Stimulated activated CD4-positive, alpha-beta T cell treated with anti-CD3 and anti-CD28 coated beads, Interleukin-4, amount 100 ng/mL, for 1 hour (primary cell): ENCODE results near the gene FNBP1L.

Experiments used
- DNase-seq: peaks from one replicate; pipeline ENCODE4 v3.0.0-alpha.2; 2020

Gene FNBP1L

GRCh38 chr1:93447481-93448291, at the start of gene FNBP1L:
Gene FNBP1L, plus strand, starts transcription at chr1:93448118. Its CDS starts 164 bp downstream, at chr1:93448282.
- peak; percentile 69 for DNase-seq

GRCh38 chr1:93399781-93400180, 48.1 kb upstream of the FNBP1L start:
- DNase-seq: no peak

GRCh38 chr1:93408203-93408602, 39.7 kb upstream of the FNBP1L start:
- no peak for DNase-seq

GRCh38 chr1:93411000-93411399, 36.9 kb upstream of the FNBP1L start:
- no peak for DNase-seq

- DNase-seq: no peak
These were observed 33.2 kb upstream of the FNBP1L start for GRCh38 chr1:93414749-93415148.

- DNase-seq: no peak
These were observed 32.6 kb upstream of the FNBP1L start for GRCh38 chr1:93415296-93415695.

GRCh38 chr1:93416183-93416582, 31.7 kb upstream of the FNBP1L start:
- DNase-seq: no peak

- DNase-seq: no peak
These were observed 28.6 kb upstream of the FNBP1L start for GRCh38 chr1:93419344-93419743.

- DNase-seq: no peak
These were observed 27.5 kb upstream of the FNBP1L start for GRCh38 chr1:93420400-93420799.

- no peak for DNase-seq
These were observed 21.7 kb upstream of the FNBP1L start for GRCh38 chr1:93426181-93426580.

- DNase-seq: no peak
These were observed 20.3 kb upstream of the FNBP1L start for GRCh38 chr1:93427656-93428055.

GRCh38 chr1:93433407-93433961, 14.4 kb upstream of the FNBP1L start:
- DNase-seq: no peak

- no peak for DNase-seq
These were observed 13.8 kb upstream of the FNBP1L start for GRCh38 chr1:93434088-93434487.

- no peak for DNase-seq
These were observed 12.9 kb upstream of the FNBP1L start for GRCh38 chr1:93434987-93435386.

- DNase-seq: no peak
These were observed 12.5 kb upstream of the FNBP1L start for GRCh38 chr1:93435443-93435842.

- DNase-seq: no peak
These were observed 11.4 kb upstream of the FNBP1L start for GRCh38 chr1:93436496-93436895.

GRCh38 chr1:93437976-93438605, 9.8 kb upstream of the FNBP1L start:
- no peak for DNase-seq

GRCh38 chr1:93438716-93439115, 9.2 kb upstream of the FNBP1L start:
- DNase-seq: no peak

- no peak for DNase-seq
These were observed 7.6 kb upstream of the FNBP1L start for GRCh38 chr1:93440272-93440671.

GRCh38 chr1:93440706-93441105, 7.2 kb upstream of the FNBP1L start:
- DNase-seq: no peak

- no peak for DNase-seq
These were observed 6.3 kb upstream of the FNBP1L start for GRCh38 chr1:93441589-93441988.

GRCh38 chr1:93442008-93442666, 5.8 kb upstream of the FNBP1L start:
- no peak for DNase-seq

GRCh38 chr1:93442741-93443140, 5.2 kb upstream of the FNBP1L start:
- no peak for DNase-seq

- DNase-seq: no peak
These were observed 4.5 kb upstream of the FNBP1L start for GRCh38 chr1:93443454-93443853.
